Endodermal cell (in vitro differentiated cells): ENCODE data around the gene UBE2V1. TPM values are rescaled to one million over a fixed set of nuclear protein-coding genes. Genes with fewer than 3 reads are reported as not detected.

Experiments
- DNase-seq: peaks from one replicate; pipeline ENCODE4 v3.0.0-alpha.2; 2017
- H3K27ac ChIP-seq: 2 replicates; pipeline ENCODE4 v1.5.1; 2013; ENCODE audit warnings: mild to moderate bottlenecking, low read depth, low read length, moderate library complexity
- H3K27me3 ChIP-seq: 2 replicates; pipeline ENCODE4 v1.6.1; 2013; ENCODE audit warnings: mild to moderate bottlenecking, low read length, moderate library complexity; ENCODE audit not compliant: insufficient read depth, control insufficient read depth, poor library complexity, severe bottlenecking
- H3K36me3 ChIP-seq: 2 replicates; pipeline ENCODE4 v1.7.0; 2013; ENCODE audit warnings: mild to moderate bottlenecking, low read length, moderate library complexity; ENCODE audit not compliant: control insufficient read depth, insufficient read depth
- H3K4me1 ChIP-seq: one replicate; pipeline ENCODE4 v1.7.0; 2013; ENCODE audit warnings: low read length; ENCODE audit not compliant: control insufficient read depth, insufficient read depth
- H3K4me3 ChIP-seq: 2 replicates; pipeline ENCODE4 v1.5.1; 2013; ENCODE audit warnings: mild to moderate bottlenecking, low read length, moderate library complexity
- H3K9ac ChIP-seq: 2 replicates; pipeline ENCODE4 v1.6.1; 2013; ENCODE audit warnings: mild to moderate bottlenecking, low read length, moderate library complexity; ENCODE audit not compliant: poor library complexity, severe bottlenecking; ENCODE audit errors: extremely low read depth
- H3K9me3 ChIP-seq: 2 replicates; pipeline ENCODE4 v1.6.1; 2013; ENCODE audit warnings: mild to moderate bottlenecking, low read length, moderate library complexity; ENCODE audit not compliant: control insufficient read depth
- H3K27ac Mint-ChIP-seq: 2 replicates; pipeline ENCODE4 v1.8.0; 2020; ENCODE audit warnings: mixed read lengths
- H3K27me3 Mint-ChIP-seq: 2 replicates; pipeline ENCODE4 v1.8.0; 2021; ENCODE audit warnings: mild to moderate bottlenecking, mixed read lengths; ENCODE audit not compliant: insufficient read depth
- H3K36me3 Mint-ChIP-seq: 2 replicates; pipeline ENCODE4 v1.8.0; 2020; ENCODE audit warnings: low read depth, mixed read lengths
- H3K4me1 Mint-ChIP-seq: 2 replicates; pipeline ENCODE4 v1.8.0; 2020; ENCODE audit warnings: mixed read lengths
- H3K4me3 Mint-ChIP-seq: 2 replicates; pipeline ENCODE4 v1.8.0; 2020; ENCODE audit warnings: mild to moderate bottlenecking, moderate library complexity, mixed read lengths
- H3K9me3 Mint-ChIP-seq: 2 replicates; pipeline ENCODE4 v1.8.0; 2020; ENCODE audit warnings: mild to moderate bottlenecking, mixed read lengths
- WGBS, 2 experiments: methylation state at CpG; one replicate each; pipeline versions ENCODE4 v1.1.5 to v1.1.7; 2013; ENCODE audit warnings: missing lambda C conversion rate in 2 of 2, mixed read lengths in 1 of 2; ENCODE audit not compliant: insufficient coverage in 1 of 2, insufficient read length in 1 of 2; 5-methylcytosine and 5-hydroxymethylcytosine counted together
- total RNA-seq, 2 donors: library from RNA; stranded (reverse); fragmentation: NEBNext Ultra II Directional in 1 of 2; extraction: Animal tissue kit (Norgen Biotek cat#: 25700) in 1 of 2; gene quantifications; 2 replicates in 1 of 2; 3 replicates in 1 of 2; pipeline ENCODE4 v1.2.1, GENCODE V29; 2021
- TF ChIP-seq, protein P1 (sequence below): fragments of 200-600 bp; sonication (generic); conservative IDR thresholded peaks from 2 replicates; pipeline ENCODE4 v1.5.0; 2021; ENCODE audit warnings: antibody characterized with exemption, mild to moderate bottlenecking

UBE2V1 gene
- total RNA-seq, 2 donors from 2014 or later, result 165 to 168 TPM

DNA sequence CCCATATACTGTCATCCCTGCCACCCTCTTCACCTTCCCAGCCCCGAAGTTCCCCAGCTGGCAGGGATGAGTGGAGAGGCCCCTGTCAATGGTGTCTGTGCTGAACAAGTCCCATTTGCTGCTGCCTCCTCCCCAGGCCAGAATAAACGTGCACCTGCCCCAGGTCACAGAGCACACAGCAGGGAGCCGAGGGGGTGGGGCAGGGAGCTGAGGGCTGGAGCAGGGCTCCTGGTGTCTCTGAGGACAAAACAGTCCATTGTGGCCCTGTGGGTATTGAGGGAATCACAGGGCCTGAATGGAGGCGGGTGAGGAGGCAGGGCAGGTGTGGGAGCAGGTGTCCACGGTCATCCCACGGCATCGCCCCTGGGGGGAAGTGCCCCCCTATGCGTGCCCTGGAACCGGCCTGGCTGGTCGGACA, 74.4 kb downstream of the UBE2V1 start:
- no peaks in the 10 kb centered on the region for H3K27me3 ChIP-seq
- no peak overlapping the region for H3K4me3 Mint-ChIP-seq
- no peaks in the 10 kb centered on the region for H3K36me3 Mint-ChIP-seq
- TF ChIP-seq, protein P1, sequence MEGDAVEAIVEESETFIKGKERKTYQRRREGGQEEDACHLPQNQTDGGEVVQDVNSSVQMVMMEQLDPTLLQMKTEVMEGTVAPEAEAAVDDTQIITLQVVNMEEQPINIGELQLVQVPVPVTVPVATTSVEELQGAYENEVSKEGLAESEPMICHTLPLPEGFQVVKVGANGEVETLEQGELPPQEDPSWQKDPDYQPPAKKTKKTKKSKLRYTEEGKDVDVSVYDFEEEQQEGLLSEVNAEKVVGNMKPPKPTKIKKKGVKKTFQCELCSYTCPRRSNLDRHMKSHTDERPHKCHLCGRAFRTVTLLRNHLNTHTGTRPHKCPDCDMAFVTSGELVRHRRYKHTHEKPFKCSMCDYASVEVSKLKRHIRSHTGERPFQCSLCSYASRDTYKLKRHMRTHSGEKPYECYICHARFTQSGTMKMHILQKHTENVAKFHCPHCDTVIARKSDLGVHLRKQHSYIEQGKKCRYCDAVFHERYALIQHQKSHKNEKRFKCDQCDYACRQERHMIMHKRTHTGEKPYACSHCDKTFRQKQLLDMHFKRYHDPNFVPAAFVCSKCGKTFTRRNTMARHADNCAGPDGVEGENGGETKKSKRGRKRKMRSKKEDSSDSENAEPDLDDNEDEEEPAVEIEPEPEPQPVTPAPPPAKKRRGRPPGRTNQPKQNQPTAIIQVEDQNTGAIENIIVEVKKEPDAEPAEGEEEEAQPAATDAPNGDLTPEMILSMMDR, result no peak
- no peak overlapping the region for H3K4me3 ChIP-seq
- peaks cover 11% of the 10 kb centered on the region for H3K4me1 Mint-ChIP-seq
- H3K4me1 ChIP-seq, result peaks cover 11% of the 10 kb centered on the region
- no peaks in the 10 kb centered on the region for H3K9me3 Mint-ChIP-seq
- WGBS, 2 experiments, result 63 to 76% methylated on average over 4 to 10 of the region's 10 CpGs
- no peak overlapping the region for H3K27ac Mint-ChIP-seq
- peak; percentile 72 for DNase-seq
- no peaks in the 10 kb centered on the region for H3K27me3 Mint-ChIP-seq
- H3K27ac ChIP-seq, result no peak overlapping the region
- no peaks in the 10 kb centered on the region for H3K9me3 ChIP-seq
- no peaks in the 10 kb centered on the region for H3K36me3 ChIP-seq
- no peak overlapping the region for H3K9ac ChIP-seq

DNA sequence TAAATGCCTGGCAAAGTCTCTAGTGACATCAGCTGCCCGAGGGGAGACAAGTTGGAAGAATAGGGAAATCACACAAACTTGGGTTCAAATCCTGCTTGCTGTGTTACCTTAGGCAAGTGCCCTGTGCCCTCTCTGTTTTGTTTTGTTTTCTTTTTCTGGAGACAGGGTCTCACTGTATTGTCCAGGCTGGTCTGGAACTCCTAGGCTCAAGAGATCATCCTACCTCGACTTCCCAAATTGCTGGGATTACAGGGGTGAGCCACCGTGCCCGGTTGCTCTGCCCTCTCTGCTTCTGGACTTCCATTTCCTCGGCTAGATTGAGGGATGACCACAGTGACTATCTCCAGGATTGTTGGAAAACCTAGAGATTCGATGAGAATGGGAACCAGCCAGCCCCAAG, 74.8 kb downstream of the UBE2V1 start:
- no peaks in the 10 kb centered on the region for H3K9me3 Mint-ChIP-seq
- no peaks in the 10 kb centered on the region for H3K36me3 Mint-ChIP-seq
- no peak overlapping the region for H3K27ac ChIP-seq

GRCh38 chr20:50037575-50037974, 75.4 kb downstream of the UBE2V1 start:
- TF ChIP-seq, protein P1, result no peak
- DNase-seq, result no peak
- H3K27ac Mint-ChIP-seq, result no peak overlapping the region
- Histone ChIP-seq H3K9me3 (no peaks in the 10 kb centered on the region), H3K27ac (no peak overlapping the region), H3K9ac (no peak overlapping the region), H3K36me3 (no peaks in the 10 kb centered on the region), H3K4me3 (no peak overlapping the region), H3K4me1 (peaks cover 11% of the 10 kb centered on the region), H3K27me3 (no peaks in the 10 kb centered on the region)
- peaks cover 11% of the 10 kb centered on the region for H3K4me1 Mint-ChIP-seq
- no peaks in the 10 kb centered on the region for H3K27me3 Mint-ChIP-seq
- WGBS, 2 experiments, result 82 to 91% methylated on average over 7 of the region's 7 CpGs
- H3K36me3 Mint-ChIP-seq, result no peaks in the 10 kb centered on the region
- H3K4me3 Mint-ChIP-seq, result no peak overlapping the region
- H3K9me3 Mint-ChIP-seq, result no peaks in the 10 kb centered on the region

More for the DNA sequence above, 74.8 kb downstream of the UBE2V1 start:
- 63 to 69% methylated on average over 6 of the region's 6 CpGs for WGBS, 2 experiments
- DNase-seq, result peak; percentile 44
- Mint-ChIP-seq H3K4me3 (no peak overlapping the region), H3K27me3 (no peaks in the 10 kb centered on the region), H3K27ac (peak overlapping the region; percentile 20), H3K4me1 (peaks cover 11% of the 10 kb centered on the region)
- H3K27me3 ChIP-seq, result no peaks in the 10 kb centered on the region
- no peaks in the 10 kb centered on the region for H3K36me3 ChIP-seq
- H3K9me3 ChIP-seq, result no peaks in the 10 kb centered on the region
- TF ChIP-seq, protein P1, result no peak
- peaks cover 11% of the 10 kb centered on the region for H3K4me1 ChIP-seq
- H3K4me3 ChIP-seq, result no peak overlapping the region
- H3K9ac ChIP-seq, result no peak overlapping the region
